Measurements from ENCODE around the gene CENPM. TPM values are rescaled to one million over a fixed set of nuclear protein-coding genes. Genes with fewer than 3 reads are reported as not detected.

Gene CENPM
- polyA plus RNA-seq, 1 of the 3 experiments (the other 2 are of a cell fraction), result 15.6 TPM

- Histone ChIP-seq H2AFZ (ENCODE audit: low read depth) (no peak overlapping the region), H3K4me1 (ENCODE audit: control insufficient read depth in 1 of 2, insufficient read depth in 2 of 2, low read depth in 1 of 2, low read length in 1 of 2) (no peaks in the 10 kb centered on the region; a peak in 1 of 4 replicates), H3F3A (replicated peaks; ENCODE audit: insufficient read depth) (no peaks in the 10 kb centered on the region), H3K4me2 (peak overlapping the region; percentile 33; the same call in 1 of the 2 replicates), H3K9me3 (no peaks in the 10 kb centered on the region), H3K36me3 (replicated peaks in 1 of 2; ENCODE audit: control insufficient read depth in 1 of 2, insufficient read depth in 2 of 2, low read length in 1 of 2) (no peaks in the 10 kb centered on the region), H3K9ac (no peak overlapping the region), H3K27ac (ENCODE audit: low read depth in 2 of 2, low read length in 1 of 2) (no peak overlapping the region), H4K20me1 (ENCODE audit: insufficient read depth) (no peaks in the 10 kb centered on the region), H3K79me2 (ENCODE audit: insufficient read depth) (no peaks in the 10 kb centered on the region), H3K27me3 (ENCODE audit: insufficient read depth) (peaks cover 26% of the 10 kb centered on the region; the same call in 1 of the 2 replicates), H3K9me2 (no peaks in the 10 kb centered on the region), H3K4me3 (ENCODE audit: low read depth in 2 of 2, low read length in 1 of 2) (0 out of 4 replicates have a peak overlapping the region, but pooled peaks of 1 of the 2 experiments have one; percentile 23)
- DNase-seq, result peak; percentile 73
- CTCF ChIA-PET, result interaction anchor here (1.4 kb wide), 1 partner anchor 16 kb away, joined by 5 read pairs; the partner anchor contains the start of gene TNFRSF13C
- POLR2A ChIA-PET, result no interaction called here
- no CpG with 5 or more reads among the region's 112 CpGs for WGBS (ENCODE audit: low lambda C conversion rate)
- TF ChIP-seq TAF1 (IDR thresholded peaks at IDR 0.05; ENCODE audit: borderline replicate concordance, low read depth, low read length) (no peak), NFIC (IDR thresholded peaks at IDR 0.05; ENCODE audit: borderline replicate concordance) (no peak), USF2 (IDR thresholded peaks at IDR 0.05; ENCODE audit: borderline replicate concordance, low read depth, low read length) (no peak), MAX (IDR thresholded peaks at IDR 0.05; ENCODE audit: low read depth) (no peak), RFX5 (IDR thresholded peaks at IDR 0.05; ENCODE audit: low read length) (no peak), RXRA (IDR thresholded peaks at IDR 0.05; ENCODE audit: borderline replicate concordance, low read depth) (no peak), IRF3 (IDR thresholded peaks at IDR 0.05; ENCODE audit: low read depth, low read length) (no peak), EP300 (IDR thresholded peaks at IDR 0.05; ENCODE audit: borderline replicate concordance in 1 of 2, low read depth in 1 of 2, low read length in 1 of 2) (no peak), PBX3 (IDR thresholded peaks at IDR 0.05) (no peak), FOXJ3 (CRISPR knock-in tag; IDR thresholded peaks at IDR 0.05) (no peak), TCF12 (IDR thresholded peaks at IDR 0.05) (no peak), TEAD4 (IDR thresholded peaks at IDR 0.05; ENCODE audit: borderline replicate concordance, insufficient read depth) (no peak), POLR2AphosphoS5 (IDR thresholded peaks at IDR 0.05; ENCODE audit: low read depth, low read length) (no peak), REST (IDR thresholded peaks at IDR 0.05; ENCODE audit: low read depth, low read length) (no peak), FOXM1 (IDR thresholded peaks at IDR 0.05; ENCODE audit: low read depth) (no peak)
Observed at GRCh38 chr22:41910050-41911000, 36.6 kb downstream of the CENPM start.
